NB4 (cell line): ENCODE data around the gene TAS1R3.
A peak's percentile ranks its signal among the peaks of the same experiment; 100 is the strongest.

ENCODE experiments used
- DNase-seq: peaks from one replicate; pipeline ENCODE4 v3.0.0; 2010; ENCODE audit warnings: low read depth
- H3K4me3 ChIP-seq: one replicate; pipeline ENCODE4 v1.5.1; 2011; ENCODE audit warnings: mild to moderate bottlenecking, low read depth, low read length, moderate library complexity
- CTCF ChIP-seq: IDR thresholded peaks from one replicate; pipeline ENCODE4 v1.5.1; 2012; ENCODE audit warnings: low read depth, low read length
- MAX ChIP-seq: IDR thresholded peaks from 2 replicates; pipeline ENCODE4 v1.6.1; 2011; ENCODE audit warnings: low read depth, low read length
- MYC ChIP-seq: IDR thresholded peaks from 2 replicates; pipeline ENCODE4 v1.6.1; 2011; ENCODE audit warnings: low read depth, low read length
- POLR2A ChIP-seq: IDR thresholded peaks from 2 replicates; pipeline ENCODE4 v1.6.1; 2011; ENCODE audit warnings: mild to moderate bottlenecking; ENCODE audit not compliant: insufficient read length; ENCODE audit errors: extremely low read depth

Gene TAS1R3

DNA sequence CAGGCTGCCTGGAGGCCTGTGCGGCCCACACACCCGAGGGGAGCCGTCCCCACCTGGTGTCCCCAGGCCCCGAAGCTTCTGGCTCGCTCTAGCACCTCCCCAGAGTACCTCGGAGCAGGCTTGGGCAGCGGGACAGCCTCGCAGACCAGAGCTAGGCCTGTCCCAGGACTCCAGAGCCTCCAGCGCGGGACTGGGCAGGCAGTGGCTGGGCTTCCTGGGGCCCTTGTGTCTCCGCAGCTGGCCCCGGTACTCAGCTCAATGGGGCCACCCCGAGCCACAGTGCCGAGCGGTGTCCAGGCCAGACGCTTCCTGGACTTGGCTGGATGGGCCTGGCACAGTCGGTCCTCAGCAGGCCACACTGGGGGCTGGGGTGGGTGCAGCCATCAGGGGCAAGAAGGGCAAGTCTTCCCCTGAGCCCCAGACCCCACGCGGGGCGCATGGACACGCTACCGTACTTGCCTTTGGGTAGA lies 45.9 kb upstream of the TAS1R3 start:
- DNase-seq: no peak
- no peak for TF ChIP-seq MYC
- no peak for TF ChIP-seq POLR2A
- TF ChIP-seq CTCF: no peak
- TF ChIP-seq MAX: no peak
- no peak overlapping the region for H3K4me3 ChIP-seq

DNA sequence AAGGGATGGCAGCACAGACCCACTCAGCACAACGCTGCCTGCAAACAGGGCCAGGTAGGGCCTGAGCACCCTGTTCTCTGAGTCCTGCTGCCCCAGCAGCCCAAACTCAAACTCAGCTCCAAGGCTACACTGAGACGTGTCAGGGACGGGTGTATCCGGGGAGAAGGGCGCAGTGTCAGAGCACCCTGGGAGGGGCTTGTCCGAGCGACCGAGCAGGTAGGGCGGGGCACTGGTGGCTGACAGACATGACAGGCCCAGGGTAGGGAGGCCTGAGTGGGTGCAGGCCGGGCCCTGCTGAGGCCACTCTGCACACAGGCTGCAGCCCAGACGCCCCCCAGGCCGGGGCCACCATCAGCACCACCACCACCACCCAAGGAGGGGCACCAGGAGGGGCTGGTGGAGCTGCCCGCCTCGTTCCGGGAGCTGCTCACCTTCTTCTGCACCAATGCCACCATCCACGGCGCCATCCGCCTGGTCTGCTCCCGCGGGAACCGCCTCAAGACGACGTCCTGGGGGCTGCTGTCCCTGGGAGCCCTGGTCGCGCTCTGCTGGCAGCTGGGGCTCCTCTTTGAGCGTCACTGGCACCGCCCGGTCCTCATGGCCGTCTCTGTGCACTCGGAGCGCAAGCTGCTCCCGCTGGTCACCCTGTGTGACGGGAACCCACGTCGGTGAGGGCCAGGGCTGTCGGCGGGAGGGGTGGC lies 45.3 kb upstream of the TAS1R3 start:
- TF ChIP-seq CTCF: no peak
- no peak for TF ChIP-seq MAX
- TF ChIP-seq MYC: no peak
- no peak for TF ChIP-seq POLR2A
- H3K4me3 ChIP-seq: no peak overlapping the region
- no peak for DNase-seq

GRCh38 chr1:1286313-1287261 lies 44.5 kb upstream of the TAS1R3 start:
- no peak for TF ChIP-seq MYC
- TF ChIP-seq CTCF: no peak
- no peak for TF ChIP-seq POLR2A
- no peak for TF ChIP-seq MAX
- DNase-seq: no peak
- H3K4me3 ChIP-seq: no peak overlapping the region

GRCh38 chr1:1287288-1288110 lies 43.6 kb upstream of the TAS1R3 start:
- TF ChIP-seq MAX (no peak), POLR2A (no peak), MYC (no peak), CTCF (no peak)
- DNase-seq: no peak
- H3K4me3 ChIP-seq: no peak overlapping the region

GRCh38 chr1:1290238-1290731 lies 40.8 kb upstream of the TAS1R3 start:
- peak; percentile 43 for DNase-seq
- TF ChIP-seq MYC: no peak
- TF ChIP-seq CTCF: peak; percentile 7
- H3K4me3 ChIP-seq: no peak overlapping the region
